Vagina (tissue), 2 donors: ENCODE measurements around the gene RMND1. TPM values are rescaled to one million over a fixed set of nuclear protein-coding genes. Genes with fewer than 3 reads are reported as not detected.
A peak's percentile ranks its signal among the peaks of the same experiment; 100 is the strongest.

Experiments used
- DNase-seq, 2 donors: peaks; one replicate each; pipeline ENCODE4 v3.0.0-alpha.2; 2017; ENCODE audit errors: extremely low spot score in 2 of 2
- H3K27ac ChIP-seq: fragments of 200-600 bp; sonication (generic); one replicate; pipeline ENCODE4 v1.5.1; 2019
- H3K27me3 ChIP-seq: fragments of 200-600 bp; sonication (generic); one replicate; pipeline ENCODE4 v1.5.1; 2019
- H3K36me3 ChIP-seq, 2 donors: fragments of 200-600 bp; sonication (generic); one replicate each; pipeline ENCODE4 v1.5.1; 2017 to 2019
- H3K4me1 ChIP-seq: fragments of 200-600 bp; sonication (generic); one replicate; pipeline ENCODE4 v1.5.1; 2019
- H3K4me3 ChIP-seq, 2 donors: fragments of 200-600 bp; sonication (generic); 1 replicate in 1 of 2; 2 replicates in 1 of 2; pipeline ENCODE4 v1.5.1; 2016 to 2019
- H3K9me3 ChIP-seq: fragments of 200-600 bp; sonication (generic); one replicate; pipeline ENCODE4 v1.5.1; 2019
- POLR2A ChIP-seq, 2 donors: fragments of 450-650 bp; IDR thresholded peaks; one replicate each; pipeline ENCODE4 v1.6.1; 2017; ENCODE audit warnings: antibody characterized with exemption in 2 of 2, mild to moderate bottlenecking in 2 of 2, moderate library complexity in 2 of 2
- POLR2AphosphoS5 ChIP-seq, 2 donors: sonication (generic); formaldehyde crosslinking; IDR thresholded peaks; one replicate each; pipeline ENCODE4 v1.9.0; 2017; ENCODE audit warnings: antibody characterized with exemption in 2 of 2, mild to moderate bottlenecking in 2 of 2, low read depth in 1 of 2; ENCODE audit not compliant: insufficient read depth in 1 of 2
- intact Hi-C: fragments of 100-400 bp; cut with DNase I; formaldehyde crosslinking; loops from one replicate; pipeline ENCODE4 v1.15.1; 2023
- total RNA-seq: library from RNA; depleted of rRNA; stranded (reverse); fragments of >200 nt; gene quantifications from one replicate; pipeline ENCODE4 v1.2.3, GENCODE V29; 2016
- TF ChIP-seq, protein P1 (sequence below), 3 experiments: fragments of 450-650 bp in 2 of 3; fragments of 200-600 bp in 1 of 3; sonication (generic) in 1 of 3; IDR thresholded peaks; one replicate each; pipeline ENCODE4 v1.5.1; 2017 to 2019; ENCODE audit warnings: antibody characterized with exemption in 3 of 3, mild to moderate bottlenecking in 2 of 3, moderate library complexity in 2 of 3

The RMND1 gene
- total RNA-seq, 1 donor from 2014 or later = 15.7 TPM

DNA sequence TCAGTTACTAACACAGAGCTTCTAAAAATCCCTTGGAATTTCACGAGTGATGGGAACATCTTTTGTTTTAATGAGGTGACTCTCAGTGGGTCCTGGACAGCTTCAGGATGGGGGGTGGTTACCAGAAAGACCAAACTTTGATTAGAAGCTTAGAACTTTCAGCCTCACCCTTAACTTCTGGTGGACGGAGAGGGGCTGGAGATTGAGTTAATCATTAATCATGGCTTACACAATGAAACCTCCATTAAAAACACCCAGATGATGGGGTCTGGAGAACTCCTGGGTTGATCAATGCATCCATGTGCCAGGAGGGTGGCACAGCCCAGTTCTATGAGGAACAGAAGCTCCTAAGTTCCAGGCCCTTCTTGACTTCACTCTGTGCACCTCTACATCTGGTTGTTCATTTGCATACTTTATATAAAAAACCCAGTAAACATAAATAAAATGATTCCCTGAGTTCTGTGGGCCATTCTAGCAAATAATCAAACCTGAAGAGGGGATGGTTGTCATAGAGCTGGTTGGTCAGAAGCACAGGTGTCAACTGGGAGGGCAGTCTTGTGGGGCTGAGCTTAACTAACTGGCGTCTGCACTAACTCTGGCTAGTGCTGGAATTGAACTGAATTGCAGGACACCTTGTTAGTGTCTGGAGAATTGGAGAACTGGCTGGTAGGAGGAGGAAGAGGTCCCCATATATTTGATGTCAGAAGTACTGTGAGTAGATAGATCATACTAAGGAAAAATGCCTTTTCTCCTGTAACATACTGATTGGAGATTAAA is 10.3 kb downstream of the RMND1 start:
- Histone ChIP-seq H3K27me3 (no peaks in the 10 kb centered on the region), H3K4me3 (no peak overlapping the region), H3K4me1 (peaks cover 26% of the 10 kb centered on the region), H3K27ac (peak overlapping the region; percentile 44), H3K36me3 (no peaks in the 10 kb centered on the region), H3K9me3 (no peaks in the 10 kb centered on the region)
- no peak for DNase-seq
- intact Hi-C loops = loop anchor here (5.0 kb wide), 1 partner anchor 36 kb away; no protein-coding TSS in a partner anchor
- TF ChIP-seq POLR2AphosphoS5 (IDR thresholded peaks at IDR 0.05; ENCODE audit: insufficient read depth in 1 of 2, low read depth in 1 of 2) = no peak
- TF ChIP-seq, protein P1, sequence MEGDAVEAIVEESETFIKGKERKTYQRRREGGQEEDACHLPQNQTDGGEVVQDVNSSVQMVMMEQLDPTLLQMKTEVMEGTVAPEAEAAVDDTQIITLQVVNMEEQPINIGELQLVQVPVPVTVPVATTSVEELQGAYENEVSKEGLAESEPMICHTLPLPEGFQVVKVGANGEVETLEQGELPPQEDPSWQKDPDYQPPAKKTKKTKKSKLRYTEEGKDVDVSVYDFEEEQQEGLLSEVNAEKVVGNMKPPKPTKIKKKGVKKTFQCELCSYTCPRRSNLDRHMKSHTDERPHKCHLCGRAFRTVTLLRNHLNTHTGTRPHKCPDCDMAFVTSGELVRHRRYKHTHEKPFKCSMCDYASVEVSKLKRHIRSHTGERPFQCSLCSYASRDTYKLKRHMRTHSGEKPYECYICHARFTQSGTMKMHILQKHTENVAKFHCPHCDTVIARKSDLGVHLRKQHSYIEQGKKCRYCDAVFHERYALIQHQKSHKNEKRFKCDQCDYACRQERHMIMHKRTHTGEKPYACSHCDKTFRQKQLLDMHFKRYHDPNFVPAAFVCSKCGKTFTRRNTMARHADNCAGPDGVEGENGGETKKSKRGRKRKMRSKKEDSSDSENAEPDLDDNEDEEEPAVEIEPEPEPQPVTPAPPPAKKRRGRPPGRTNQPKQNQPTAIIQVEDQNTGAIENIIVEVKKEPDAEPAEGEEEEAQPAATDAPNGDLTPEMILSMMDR (IDR thresholded peaks at IDR 0.05) = no peak
- no peak for TF ChIP-seq POLR2A (IDR thresholded peaks at IDR 0.05)

DNA sequence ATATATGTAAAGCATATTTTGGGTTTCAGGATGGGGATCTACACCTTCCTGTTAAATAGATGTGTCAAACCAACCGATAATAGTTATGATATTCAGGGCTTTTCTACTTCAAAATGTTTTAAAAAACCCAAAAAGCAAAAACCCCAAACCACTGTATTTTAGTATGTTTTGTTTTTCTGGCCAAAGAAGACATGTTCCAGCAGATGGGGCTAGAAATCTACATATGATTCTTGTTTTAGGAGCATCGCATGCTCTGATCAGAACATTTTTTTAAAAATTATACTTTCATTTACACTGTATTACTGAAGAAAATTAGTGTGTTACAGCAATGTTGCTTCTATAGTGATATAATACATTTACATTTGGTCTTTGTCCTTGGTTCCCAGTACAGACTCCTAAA is 11.0 kb downstream of the RMND1 start:
- no peak overlapping the region for H3K4me3 ChIP-seq
- no peaks in the 10 kb centered on the region for H3K27me3 ChIP-seq
- peak overlapping the region; percentile 44 for H3K27ac ChIP-seq
- peaks cover 24% of the 10 kb centered on the region for H3K4me1 ChIP-seq
- TF ChIP-seq POLR2A (IDR thresholded peaks at IDR 0.05) (no peak), POLR2AphosphoS5 (IDR thresholded peaks at IDR 0.05; ENCODE audit: insufficient read depth in 1 of 2, low read depth in 1 of 2) (no peak)
- TF ChIP-seq, protein P1 (IDR thresholded peaks at IDR 0.05) = peak; percentile 17 to 44 (median 25)
- intact Hi-C loops = loop anchor here (5.0 kb wide), 1 partner anchor 36 kb away; no protein-coding TSS in a partner anchor
- H3K36me3 ChIP-seq = no peaks in the 10 kb centered on the region
- H3K9me3 ChIP-seq = no peaks in the 10 kb centered on the region
- no peak for DNase-seq

DNA sequence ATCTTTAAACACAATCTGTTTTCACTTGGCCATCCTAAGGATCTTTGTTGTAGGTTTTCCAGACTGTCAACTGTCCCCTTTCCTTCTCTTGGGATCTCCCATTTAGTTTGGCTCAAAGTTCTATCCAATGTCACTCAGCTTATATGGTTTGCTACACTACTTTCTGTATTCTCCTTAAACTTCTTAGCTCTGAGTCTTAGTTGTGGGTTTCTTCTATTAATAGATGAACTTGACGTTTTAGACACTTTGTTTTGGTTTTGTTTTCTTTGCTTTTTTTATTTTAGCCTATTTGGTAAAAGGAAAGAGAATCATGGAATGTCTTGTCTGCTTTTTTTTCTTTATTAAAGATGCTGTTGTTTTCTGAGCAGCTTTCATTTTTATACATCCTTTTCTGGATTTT is 11.4 kb downstream of the RMND1 start:
- TF ChIP-seq, protein P1 (IDR thresholded peaks at IDR 0.05) = no peak
- no peak for TF ChIP-seq POLR2A (IDR thresholded peaks at IDR 0.05)
- TF ChIP-seq POLR2AphosphoS5 (IDR thresholded peaks at IDR 0.05; ENCODE audit: insufficient read depth in 1 of 2, low read depth in 1 of 2) = no peak
- no peak overlapping the region for H3K4me3 ChIP-seq
- H3K27me3 ChIP-seq = no peaks in the 10 kb centered on the region
- no peaks in the 10 kb centered on the region for H3K36me3 ChIP-seq
- H3K27ac ChIP-seq = peak overlapping the region; percentile 44
- H3K9me3 ChIP-seq = no peaks in the 10 kb centered on the region
- intact Hi-C loops = loop anchor here (5.0 kb wide), 1 partner anchor 37 kb away; no protein-coding TSS in a partner anchor
- no peak for DNase-seq
- H3K4me1 ChIP-seq = peaks cover 19% of the 10 kb centered on the region

DNA sequence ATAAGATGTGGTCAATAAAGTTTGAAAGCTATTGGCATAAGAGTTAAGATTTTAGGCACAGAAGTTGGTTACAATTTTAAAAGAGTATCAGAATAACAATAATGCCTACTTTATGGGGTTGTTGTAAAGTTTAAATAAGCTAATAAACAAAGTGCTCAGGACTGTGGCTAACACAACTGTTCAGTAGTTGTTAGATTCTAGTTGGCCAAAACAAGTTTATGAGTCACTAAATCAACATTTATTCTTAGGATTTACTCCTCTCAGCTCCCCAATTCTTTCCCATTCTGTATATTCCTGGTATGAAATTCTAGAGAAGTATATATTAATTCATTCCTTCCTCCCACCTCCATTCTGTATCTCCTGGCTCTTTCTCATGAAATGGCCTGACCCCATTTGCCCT is 14.5 kb downstream of the RMND1 start:
- intact Hi-C loops = no loop called here
- no peaks in the 10 kb centered on the region for H3K36me3 ChIP-seq
- no peak for TF ChIP-seq POLR2A (IDR thresholded peaks at IDR 0.05)
- TF ChIP-seq, protein P1 (IDR thresholded peaks at IDR 0.05) = no peak
- TF ChIP-seq POLR2AphosphoS5 (IDR thresholded peaks at IDR 0.05; ENCODE audit: insufficient read depth in 1 of 2, low read depth in 1 of 2) = no peak
- H3K27ac ChIP-seq = no peak overlapping the region
- no peaks in the 10 kb centered on the region for H3K9me3 ChIP-seq
- H3K4me1 ChIP-seq = peaks cover 17% of the 10 kb centered on the region
- H3K27me3 ChIP-seq = no peaks in the 10 kb centered on the region
- H3K4me3 ChIP-seq = no peak overlapping the region
- DNase-seq = no peak

DNA sequence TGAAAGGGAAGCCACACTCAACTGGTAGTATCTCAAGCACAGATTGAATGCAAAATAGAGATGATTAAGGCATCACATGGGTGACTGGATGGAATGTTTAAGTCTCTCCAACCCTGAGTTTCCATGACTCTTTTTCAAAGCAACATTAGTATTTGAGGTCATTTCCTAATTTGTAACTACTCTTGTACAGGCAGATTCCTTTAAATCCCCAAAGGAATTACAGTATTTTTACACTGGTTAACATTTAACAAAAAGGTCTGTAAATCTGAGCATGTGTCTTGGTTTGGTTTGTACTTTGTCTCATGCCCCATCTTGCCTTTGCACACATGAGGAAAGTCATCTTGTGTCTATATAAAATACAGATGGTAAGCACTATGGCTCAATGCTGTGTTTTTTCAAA is 15.1 kb downstream of the RMND1 start:
- H3K4me1 ChIP-seq = peaks cover 17% of the 10 kb centered on the region
- peaks cover 0 to under 1% of the 10 kb centered on the region in 2 donors for H3K36me3 ChIP-seq
- no peaks in the 10 kb centered on the region for H3K27me3 ChIP-seq
- intact Hi-C loops = no loop called here
- no peak for DNase-seq
- H3K4me3 ChIP-seq = no peak overlapping the region
- H3K9me3 ChIP-seq = no peaks in the 10 kb centered on the region
- no peak for TF ChIP-seq POLR2AphosphoS5 (IDR thresholded peaks at IDR 0.05; ENCODE audit: insufficient read depth in 1 of 2, low read depth in 1 of 2)
- TF ChIP-seq, protein P1 (IDR thresholded peaks at IDR 0.05) = no peak
- TF ChIP-seq POLR2A (IDR thresholded peaks at IDR 0.05) = no peak
- H3K27ac ChIP-seq = no peak overlapping the region
